VCaP (cell line): Measurements from ENCODE around the gene GATA6.

ENCODE experiments used
- H3K27ac ChIP-seq: fragments of 450-650 bp; 2 replicates; pipeline ENCODE4 v1.5.1; 2017
- TF ChIP-seq, protein P1 (sequence below): fragments of 450-650 bp; conservative IDR thresholded peaks from 2 replicates; pipeline ENCODE4 v1.5.1; 2017; ENCODE audit warnings: mild to moderate bottlenecking, moderate library complexity

Gene GATA6

DNA sequence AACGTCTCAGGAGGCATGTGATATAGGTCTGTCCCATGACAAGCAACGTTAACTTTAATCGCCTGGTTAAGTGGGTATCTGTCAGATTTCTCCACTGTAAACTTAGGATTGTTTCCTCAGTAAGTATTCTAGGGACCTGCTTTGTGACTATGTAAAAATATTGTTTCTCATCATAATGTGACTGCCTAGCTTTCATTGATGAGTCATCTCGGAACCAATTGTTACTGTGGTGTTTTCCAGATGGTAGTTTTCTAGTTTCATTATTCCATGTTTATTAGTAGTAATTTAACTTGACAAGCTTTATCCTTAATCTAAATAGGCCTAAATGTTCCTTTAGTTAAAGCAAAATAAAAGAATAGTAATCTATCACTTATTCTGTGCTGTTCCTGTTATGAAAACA, 28.2 kb upstream of the GATA6 start:
- TF ChIP-seq, protein P1, sequence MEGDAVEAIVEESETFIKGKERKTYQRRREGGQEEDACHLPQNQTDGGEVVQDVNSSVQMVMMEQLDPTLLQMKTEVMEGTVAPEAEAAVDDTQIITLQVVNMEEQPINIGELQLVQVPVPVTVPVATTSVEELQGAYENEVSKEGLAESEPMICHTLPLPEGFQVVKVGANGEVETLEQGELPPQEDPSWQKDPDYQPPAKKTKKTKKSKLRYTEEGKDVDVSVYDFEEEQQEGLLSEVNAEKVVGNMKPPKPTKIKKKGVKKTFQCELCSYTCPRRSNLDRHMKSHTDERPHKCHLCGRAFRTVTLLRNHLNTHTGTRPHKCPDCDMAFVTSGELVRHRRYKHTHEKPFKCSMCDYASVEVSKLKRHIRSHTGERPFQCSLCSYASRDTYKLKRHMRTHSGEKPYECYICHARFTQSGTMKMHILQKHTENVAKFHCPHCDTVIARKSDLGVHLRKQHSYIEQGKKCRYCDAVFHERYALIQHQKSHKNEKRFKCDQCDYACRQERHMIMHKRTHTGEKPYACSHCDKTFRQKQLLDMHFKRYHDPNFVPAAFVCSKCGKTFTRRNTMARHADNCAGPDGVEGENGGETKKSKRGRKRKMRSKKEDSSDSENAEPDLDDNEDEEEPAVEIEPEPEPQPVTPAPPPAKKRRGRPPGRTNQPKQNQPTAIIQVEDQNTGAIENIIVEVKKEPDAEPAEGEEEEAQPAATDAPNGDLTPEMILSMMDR: no peak
- no peak overlapping the region for H3K27ac ChIP-seq

DNA sequence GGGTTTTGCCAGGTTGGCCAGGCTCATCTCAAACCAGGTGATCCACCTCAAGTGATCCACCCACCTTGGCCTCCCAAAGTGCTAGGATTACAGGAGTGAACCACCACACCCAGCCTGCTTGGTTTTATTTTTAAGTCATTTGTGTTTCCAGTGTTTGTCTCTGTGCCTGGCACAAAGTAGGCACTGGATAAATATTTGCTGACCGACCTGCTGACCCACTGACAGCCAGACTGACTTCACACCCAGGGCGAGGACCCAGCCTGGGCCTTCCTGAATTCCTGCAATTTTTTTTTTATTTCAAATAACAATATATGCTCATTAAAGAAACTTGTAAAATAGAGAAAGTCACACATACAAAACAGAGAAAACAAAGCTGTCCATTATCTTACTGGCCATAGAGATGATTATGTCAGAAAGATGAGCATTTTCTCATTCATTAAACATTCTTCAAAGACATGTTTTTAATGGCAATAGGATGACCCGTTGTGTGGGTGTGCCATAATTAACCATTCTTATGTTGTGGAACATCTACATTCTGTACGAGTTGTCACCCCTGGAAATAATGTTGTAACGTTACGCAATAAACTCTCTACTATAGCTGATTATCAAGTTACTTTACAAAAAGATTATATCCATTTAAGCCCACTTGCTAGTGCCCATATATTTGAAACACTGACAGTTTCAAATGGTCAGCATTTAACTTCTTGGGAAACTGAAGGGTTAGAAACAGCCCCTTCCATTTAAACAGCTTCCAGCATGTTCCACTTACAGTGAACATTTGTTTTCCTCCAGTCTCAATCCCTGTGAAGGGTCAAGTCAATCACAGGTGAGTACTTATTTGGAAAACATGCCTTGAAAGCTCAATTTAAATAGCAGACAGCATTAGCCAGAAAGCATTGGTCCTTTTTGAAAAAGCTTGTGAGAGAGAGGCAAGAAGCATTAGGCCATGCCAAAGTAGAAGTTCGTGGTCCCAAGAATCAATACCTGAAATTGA, 25.7 kb upstream of the GATA6 start:
- no peak overlapping the region for H3K27ac ChIP-seq
- TF ChIP-seq, protein P1: no peak

DNA sequence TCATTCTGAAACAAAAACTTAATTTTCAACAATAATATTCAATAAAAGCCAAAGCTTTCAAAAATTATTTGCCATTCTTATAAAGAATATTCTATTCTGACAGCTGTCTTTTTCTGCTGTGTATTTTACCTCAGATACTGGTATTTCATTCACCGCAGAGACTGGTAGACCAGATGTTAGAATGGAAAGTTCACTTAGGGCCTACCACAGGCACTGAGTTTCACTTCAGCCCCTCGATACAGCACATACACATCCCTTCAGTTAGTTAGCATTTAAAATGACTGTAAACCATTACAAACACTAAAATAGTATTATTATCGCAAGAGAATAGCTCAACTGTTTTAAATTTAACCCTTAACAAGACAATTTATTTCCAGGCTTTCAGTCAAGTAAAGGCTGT, 24.2 kb upstream of the GATA6 start:
- no peak overlapping the region for H3K27ac ChIP-seq
- TF ChIP-seq, protein P1: no peak

DNA sequence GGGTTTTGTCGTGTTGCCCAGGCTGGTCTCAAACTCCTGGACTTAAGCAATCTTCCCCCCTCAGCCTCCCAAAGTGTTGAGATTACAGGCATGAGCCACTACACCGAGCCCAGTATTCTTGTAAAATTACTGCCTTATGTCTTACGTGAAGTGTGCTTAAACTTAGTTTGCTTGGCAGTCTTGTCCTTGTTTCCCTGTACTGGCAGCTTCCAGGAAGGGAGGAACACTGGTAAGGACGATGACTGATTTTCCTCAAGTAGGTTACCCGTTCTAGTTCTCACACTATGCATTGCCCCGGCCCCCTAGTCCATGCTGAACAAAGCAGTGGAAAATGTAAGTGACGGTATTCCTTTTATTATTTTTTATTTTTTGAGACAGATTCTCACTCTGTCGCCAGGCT, 19.7 kb upstream of the GATA6 start:
- H3K27ac ChIP-seq: no peak overlapping the region
- TF ChIP-seq, protein P1: no peak

DNA sequence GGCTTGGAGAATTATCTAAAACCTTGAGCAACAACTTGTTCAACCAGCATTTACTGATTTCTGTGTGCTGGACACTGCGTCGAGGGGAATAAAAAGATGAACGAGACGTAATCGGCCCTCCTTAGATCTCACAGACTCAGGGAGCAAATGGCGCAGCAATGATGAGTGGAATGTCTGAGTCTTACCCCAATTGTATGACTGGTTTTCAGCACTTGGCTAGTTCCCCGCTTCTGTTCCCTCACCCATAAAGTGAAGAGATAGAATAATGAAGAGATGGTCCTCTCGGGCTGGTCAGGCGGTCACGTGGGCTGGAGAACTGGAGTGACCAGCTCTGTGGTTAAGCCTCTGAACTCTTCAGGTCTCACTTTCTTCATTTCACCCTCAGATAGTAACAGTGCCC, 17.3 kb upstream of the GATA6 start:
- H3K27ac ChIP-seq: no peak overlapping the region
- TF ChIP-seq, protein P1: no peak

DNA sequence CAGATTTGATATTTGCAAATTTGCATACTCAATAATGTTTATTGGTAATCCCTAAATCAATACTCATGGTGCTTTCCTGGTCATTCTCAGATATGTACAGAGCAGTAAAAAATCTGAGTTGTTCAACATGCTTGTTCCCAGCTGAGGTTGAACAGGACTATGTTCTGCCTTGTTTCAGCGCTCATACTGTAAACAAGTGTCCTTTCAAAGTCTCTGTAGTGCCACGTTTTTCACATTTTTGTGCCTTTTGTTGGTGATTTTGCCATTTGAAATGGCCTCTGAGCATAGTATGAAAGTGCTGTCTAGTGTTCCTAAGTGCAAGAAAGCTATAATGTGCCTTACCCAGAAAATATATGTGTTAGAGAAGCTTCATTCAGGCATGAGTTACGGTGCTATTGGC, 16.0 kb upstream of the GATA6 start:
- no peak overlapping the region for H3K27ac ChIP-seq
- TF ChIP-seq, protein P1: no peak

DNA sequence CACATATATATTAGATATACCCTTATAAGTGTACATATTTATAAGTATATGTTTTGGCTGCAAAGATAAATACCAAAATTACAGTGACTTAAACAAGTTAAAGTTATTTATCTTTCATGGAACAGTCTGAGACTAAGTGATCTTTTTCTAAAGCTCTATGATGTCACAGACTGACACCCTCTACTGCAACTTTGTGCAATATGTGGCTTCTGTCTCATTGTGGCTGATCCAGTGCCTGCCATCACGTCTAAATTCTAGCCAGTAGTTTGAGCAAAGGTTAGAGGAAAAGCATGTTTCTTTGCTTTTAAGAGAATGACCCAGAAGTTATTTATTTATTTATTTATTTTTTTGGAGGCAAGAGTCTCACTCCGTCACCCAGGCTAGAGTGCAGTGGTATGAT, 13.8 kb upstream of the GATA6 start:
- H3K27ac ChIP-seq: no peak overlapping the region
- TF ChIP-seq, protein P1: no peak
